Measurements from ENCODE around the gene CPNE4.
"Not testable (repeated sequence)": the region's sequence is repeated elsewhere in the genome, so short reads cannot be mapped to it uniquely, and the experiment has no call there.

Gene CPNE4

GRCh38 chr3:131532645-131533044 lies 502.2 kb downstream of the CPNE4 start:
- DNase-seq (ENCODE audit: low read depth): no peak

GRCh38 chr3:131530843-131531242 lies 504.0 kb downstream of the CPNE4 start:
- no peak for DNase-seq (ENCODE audit: low read depth)

GRCh38 chr3:131530388-131530787 lies 504.4 kb downstream of the CPNE4 start:
- DNase-seq (ENCODE audit: low read depth): no peak

GRCh38 chr3:131526801-131527347 lies 507.9 kb downstream of the CPNE4 start:
- DNase-seq (ENCODE audit: low read depth): no peak

- no peak for DNase-seq (ENCODE audit: low read depth)
These were observed 516.1 kb downstream of the CPNE4 start for GRCh38 chr3:131518680-131519079.

GRCh38 chr3:131505421-131505820 lies 529.4 kb downstream of the CPNE4 start:
- DNase-seq (ENCODE audit: low read depth): no peak

- peak; percentile 53 for DNase-seq (ENCODE audit: low read depth)
These were observed 531.5 kb downstream of the CPNE4 start for GRCh38 chr3:131503320-131503635.

- DNase-seq (ENCODE audit: low read depth): peak; percentile 79
These were observed 532.1 kb downstream of the CPNE4 start, which contains the start of gene MRPL3 for GRCh38 chr3:131502530-131503319. MRPL3 (minus strand) TSS chr3:131502971; CDS start chr3:131502821, 150 bp downstream.

- DNase-seq (ENCODE audit: low read depth): no peak
These were observed 532.9 kb downstream of the CPNE4 start for GRCh38 chr3:131501949-131502348.

- DNase-seq (ENCODE audit: low read depth): no peak
These were observed 540.1 kb downstream of the CPNE4 start for GRCh38 chr3:131494706-131495105.

- DNase-seq (ENCODE audit: low read depth): no peak
These were observed 543.0 kb downstream of the CPNE4 start for GRCh38 chr3:131491775-131492174.

GRCh38 chr3:131491084-131491483 lies 543.7 kb downstream of the CPNE4 start:
- no peak for DNase-seq (ENCODE audit: low read depth)

GRCh38 chr3:131486545-131486944 lies 548.3 kb downstream of the CPNE4 start:
- not testable (repeated sequence) for DNase-seq (ENCODE audit: low read depth)

GRCh38 chr3:131485119-131485518 lies 549.7 kb downstream of the CPNE4 start:
- DNase-seq (ENCODE audit: low read depth): no peak

- no peak for DNase-seq (ENCODE audit: low read depth)
These were observed 550.2 kb downstream of the CPNE4 start for GRCh38 chr3:131484496-131485111.
